Measurements from ENCODE around the gene C2orf49.
"Not testable (repeated sequence)": the region's sequence is repeated elsewhere in the genome, so short reads cannot be mapped to it uniquely, and the experiment has no call there.

The C2orf49 gene

GRCh38 chr2:105321875-105322646 is 15.3 kb upstream of the C2orf49 start:
- no peak for DNase-seq (ENCODE audit: low read depth in 3 of 3)

DNA sequence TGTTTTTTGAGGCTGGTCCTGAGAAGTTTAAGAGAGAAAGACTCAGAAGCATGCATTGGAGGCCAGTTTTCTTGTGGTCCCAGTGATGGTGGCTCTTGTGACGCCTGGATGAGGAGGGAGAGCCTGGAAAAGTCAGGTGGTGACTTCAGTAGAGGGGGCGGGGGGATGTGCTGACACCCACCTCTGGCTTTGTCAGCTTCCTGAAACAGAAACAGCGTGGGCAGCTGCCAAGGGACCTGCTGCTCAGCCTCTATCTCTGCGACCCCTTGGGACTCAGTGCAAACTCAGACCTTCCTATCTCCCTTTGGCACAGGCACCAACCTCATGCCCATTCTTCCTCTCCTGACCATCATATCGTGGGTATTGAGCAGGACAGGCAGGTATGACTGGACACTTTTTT is 14.2 kb upstream of the C2orf49 start:
- no peak for DNase-seq (ENCODE audit: low read depth in 3 of 3)

GRCh38 chr2:105324101-105324500 is 13.2 kb upstream of the C2orf49 start:
- no peak for DNase-seq (ENCODE audit: low read depth in 3 of 3)

- DNase-seq (ENCODE audit: low read depth in 3 of 3), result no peak
These were observed 12.6 kb upstream of the C2orf49 start for GRCh38 chr2:105324732-105325131.

GRCh38 chr2:105325389-105325963 is 11.9 kb upstream of the C2orf49 start:
- no peak for DNase-seq (ENCODE audit: low read depth in 3 of 3)

GRCh38 chr2:105327271-105327670 is 10.1 kb upstream of the C2orf49 start:
- DNase-seq (ENCODE audit: low read depth in 3 of 3), result not testable (repeated sequence)

- DNase-seq (ENCODE audit: low read depth in 3 of 3), result no peak
These were observed 9.7 kb upstream of the C2orf49 start for GRCh38 chr2:105327690-105328089.

DNA sequence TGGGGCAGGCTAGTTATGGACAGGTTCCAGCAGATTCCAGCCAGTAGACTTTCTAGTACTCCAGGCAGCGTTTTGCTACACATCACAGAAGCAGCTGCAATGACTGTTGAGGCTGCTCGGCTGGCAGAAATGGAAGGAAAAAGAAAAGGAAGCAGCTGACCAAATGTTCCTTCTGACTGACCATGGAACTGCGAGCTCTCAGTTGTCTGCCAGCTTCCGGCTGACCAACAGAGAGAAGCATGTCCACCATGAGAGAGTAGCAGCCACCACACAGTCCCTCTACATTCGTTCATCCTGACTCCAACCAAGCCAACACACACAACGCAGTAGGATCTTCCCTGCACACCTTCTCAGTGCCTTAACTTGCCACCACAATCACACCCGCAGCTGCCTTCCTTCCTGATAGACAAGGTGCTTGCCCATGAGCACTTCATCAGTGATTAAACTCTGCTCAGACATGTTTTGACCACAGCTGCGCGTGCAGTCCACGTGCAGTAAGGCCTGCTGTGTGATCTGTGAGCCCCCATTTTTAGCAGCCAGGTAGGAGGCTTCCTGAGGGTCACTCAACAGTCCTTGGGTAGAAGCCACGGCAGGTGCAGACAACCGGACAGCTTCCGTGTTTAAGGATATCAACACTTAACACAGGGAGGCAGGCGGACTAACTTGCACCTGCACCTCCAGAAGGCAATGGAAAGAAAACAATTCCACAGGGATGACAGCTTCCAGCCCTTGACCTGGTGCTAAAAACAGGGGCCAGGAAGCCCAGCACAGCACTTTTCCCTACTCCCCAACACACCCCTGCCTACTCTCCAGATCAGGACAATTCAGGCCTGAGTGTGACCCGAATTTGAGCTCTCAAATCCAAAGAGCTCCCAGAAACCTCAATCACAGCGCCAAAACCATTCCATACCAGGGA is 8.8 kb upstream of the C2orf49 start:
- no peak for DNase-seq (ENCODE audit: low read depth in 3 of 3)

DNA sequence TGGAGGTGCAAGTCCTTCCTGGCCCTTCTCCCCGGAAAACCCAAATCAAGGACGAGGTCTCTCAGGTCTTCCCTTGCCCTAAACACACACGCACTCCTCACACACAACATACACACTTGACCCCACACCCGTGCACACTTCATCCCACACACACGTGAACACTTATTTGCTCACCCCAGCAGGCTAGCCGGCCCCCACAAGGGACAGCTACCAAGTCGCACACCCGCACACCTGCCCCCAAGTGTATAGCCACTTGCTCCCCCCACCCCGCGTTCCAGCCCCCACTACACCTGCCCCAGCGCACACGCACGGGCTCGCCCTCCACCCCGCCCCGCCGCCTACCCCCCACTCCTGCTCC is 8.2 kb upstream of the C2orf49 start:
- DNase-seq (ENCODE audit: low read depth in 3 of 3), result peak in 2 of 3 experiments; percentile 20

DNA sequence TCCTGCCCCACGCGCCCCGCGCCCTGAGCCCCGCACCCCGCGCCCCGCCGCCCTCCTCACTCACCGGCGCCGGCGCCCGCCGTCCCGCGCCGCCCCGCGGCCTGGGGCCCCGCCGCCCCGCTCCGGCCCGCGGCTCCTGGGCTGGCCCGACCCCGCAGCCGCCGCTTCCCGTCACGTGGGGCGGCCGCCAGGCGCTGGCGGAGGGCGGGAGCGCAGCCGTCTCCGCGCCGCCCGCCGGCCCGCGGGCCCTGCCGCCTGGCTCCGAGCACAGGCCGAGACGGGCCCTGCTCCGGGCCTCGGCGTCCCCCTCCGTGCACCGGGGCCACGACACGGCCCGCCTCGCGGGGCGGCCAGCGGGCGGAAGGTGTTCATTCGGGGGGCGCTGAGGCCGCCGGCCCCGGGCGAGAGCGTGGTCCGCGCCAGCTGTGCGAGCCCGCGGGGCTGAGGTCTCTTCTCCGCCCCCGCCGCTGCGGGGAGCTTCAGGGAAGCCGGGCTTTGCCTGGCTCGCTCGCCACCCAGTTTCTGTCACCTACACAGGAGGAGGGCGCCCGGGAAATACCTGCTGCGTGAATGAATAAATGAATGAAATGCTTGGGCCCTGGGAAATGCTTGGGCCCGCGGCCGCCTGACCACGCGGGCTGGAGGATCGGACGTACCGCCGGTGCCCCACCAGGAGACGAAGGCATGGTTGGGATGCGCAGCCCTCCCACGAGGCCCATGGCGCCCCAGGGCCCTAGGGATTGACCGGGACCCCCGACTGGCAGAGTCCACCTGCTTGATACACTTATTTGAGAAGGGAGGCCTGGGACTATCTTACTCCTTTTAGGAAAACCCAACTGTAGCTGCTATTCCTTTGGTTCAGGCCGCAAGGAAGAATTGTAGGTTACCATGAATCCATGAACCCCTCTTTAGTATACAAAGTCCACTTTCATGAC is 7.5 kb upstream of the C2orf49 start, which contains the start of gene TGFBRAP1:
Gene TGFBRAP1 (minus strand): TSS at position 175 of the 935 bp plus-strand sequence. CDS start 21,434 bp downstream, outside the sequence.
- DNase-seq (ENCODE audit: low read depth in 3 of 3), result peak; percentile 18 to 46 (median 28)

DNA sequence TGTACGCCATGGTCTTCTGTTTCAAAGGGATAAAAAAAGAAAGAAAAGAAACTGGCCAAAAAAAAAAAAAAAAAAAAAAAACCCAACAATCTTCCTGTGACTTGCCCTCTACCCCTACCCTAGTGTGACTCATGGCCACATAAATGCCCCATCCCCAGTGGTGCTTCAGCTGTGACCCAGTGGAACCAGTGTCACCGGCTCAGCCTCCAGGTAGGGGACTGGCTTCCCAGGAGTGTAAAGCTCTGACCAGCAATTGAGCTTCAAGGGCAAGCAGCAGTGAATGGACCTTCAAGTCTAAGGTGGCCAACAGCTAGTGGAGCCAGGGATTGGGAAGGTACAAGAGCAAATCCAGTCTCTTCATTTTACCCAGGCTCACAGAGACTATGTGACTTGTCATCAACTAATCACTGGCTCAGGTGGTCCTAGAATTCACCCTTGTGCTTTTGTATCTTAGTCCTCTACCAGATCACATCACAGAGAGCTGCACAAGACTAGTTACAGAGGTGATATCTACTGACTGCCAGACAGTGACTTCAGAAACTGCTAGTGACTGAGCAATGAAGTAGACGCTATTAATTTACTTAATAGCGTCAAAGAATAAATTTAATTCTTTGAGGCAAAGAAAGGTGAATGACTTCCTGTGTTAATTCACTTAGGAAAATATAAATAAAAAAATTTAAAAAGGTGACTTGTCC is 6.5 kb upstream of the C2orf49 start:
- no peak for DNase-seq (ENCODE audit: low read depth in 3 of 3)

DNA sequence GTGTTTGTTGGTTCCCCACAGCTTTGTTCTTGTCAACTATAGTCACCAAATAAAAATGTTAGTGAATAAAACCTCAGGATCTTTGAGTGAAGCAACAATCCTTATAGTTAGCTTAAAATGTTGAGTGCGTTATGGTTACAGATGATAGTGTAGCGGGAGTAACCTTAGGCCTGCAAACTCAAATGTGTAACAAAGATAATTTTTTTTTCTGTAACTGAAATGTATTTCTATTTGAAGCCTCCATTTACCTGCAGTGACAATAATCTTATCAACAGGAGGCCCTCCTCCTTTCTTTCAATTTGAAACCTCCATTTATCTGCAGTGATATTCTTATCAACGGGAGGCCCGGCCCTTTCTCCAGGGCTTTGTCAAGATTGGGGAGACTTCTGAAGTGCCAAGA is 3.1 kb upstream of the C2orf49 start:
- DNase-seq (ENCODE audit: low read depth in 3 of 3), result no peak

GRCh38 chr2:105335469-105335868 is 1.9 kb upstream of the C2orf49 start:
- DNase-seq (ENCODE audit: low read depth in 3 of 3), result no peak

DNA sequence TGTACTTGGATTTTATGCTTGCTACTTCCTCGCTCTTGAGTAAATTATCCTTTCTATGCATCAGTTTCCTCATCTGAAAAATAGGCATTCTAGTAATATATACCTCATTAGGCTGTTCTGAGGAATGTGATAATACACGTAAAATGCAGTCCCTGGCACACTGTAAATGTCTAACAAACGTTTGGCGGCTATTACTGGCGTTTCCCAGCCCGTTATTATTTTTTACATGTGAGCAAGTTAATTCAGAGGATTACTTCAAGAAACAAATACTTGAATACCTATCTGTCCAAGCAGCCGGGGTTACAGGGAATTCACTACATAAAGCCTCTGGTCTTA is 586 bp upstream of the C2orf49 start:
- DNase-seq (ENCODE audit: low read depth in 3 of 3), result no peak

- DNase-seq (ENCODE audit: low read depth in 3 of 3), result no peak
These were observed 663 bp downstream of the C2orf49 start for GRCh38 chr2:105338020-105338385.

DNA sequence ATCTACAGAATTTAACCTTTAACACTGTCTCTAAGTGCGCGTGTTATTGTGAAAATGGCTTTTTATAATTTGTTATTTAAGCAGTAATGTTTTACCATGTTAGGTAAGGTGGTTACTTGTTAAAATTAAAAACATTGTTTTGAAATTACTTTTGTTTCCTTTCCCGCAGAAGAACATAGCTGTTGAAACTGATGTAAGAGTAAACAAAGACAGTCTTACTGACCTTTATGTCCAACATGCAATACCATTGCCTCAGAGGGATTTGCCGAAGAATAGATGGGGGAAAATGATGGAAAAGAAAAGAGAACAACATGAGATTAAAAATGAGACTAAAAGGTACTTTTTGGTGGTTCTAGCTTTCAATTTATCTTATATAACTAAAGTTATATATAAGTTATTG is 2.1 kb downstream of the C2orf49 start:
- no peak for DNase-seq (ENCODE audit: low read depth in 3 of 3)

DNA sequence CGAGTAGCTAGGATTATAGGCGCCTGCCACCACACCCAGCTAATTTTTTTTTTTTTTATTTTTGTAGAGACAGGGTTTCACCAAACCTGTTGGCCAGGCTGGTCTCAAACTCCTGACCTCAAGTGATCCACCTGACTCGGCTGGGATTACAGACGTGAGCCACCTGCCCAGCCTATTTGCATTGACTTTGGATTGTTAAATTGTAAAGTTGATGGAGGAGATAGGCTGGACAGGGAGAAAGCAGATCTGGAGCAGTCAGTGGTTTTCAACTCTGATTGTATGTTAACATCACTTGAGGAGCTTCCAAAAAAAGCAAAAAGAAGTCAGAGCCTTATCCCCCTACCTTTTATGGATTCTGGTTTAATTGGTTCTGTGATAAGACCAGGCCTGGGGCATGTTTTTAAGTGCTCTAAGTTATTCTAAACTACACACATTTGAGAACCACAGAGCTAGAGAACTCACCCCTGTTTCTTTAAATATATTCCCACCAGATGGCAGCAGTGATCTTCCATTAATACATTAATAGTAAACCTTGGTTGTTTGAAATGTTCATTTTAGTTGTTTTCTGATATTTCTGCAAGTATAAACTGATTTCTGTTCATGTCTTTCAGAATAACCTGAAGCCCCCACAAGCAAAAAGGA is 7.5 kb downstream of the C2orf49 start:
- no peak for DNase-seq (ENCODE audit: low read depth in 3 of 3)

DNA sequence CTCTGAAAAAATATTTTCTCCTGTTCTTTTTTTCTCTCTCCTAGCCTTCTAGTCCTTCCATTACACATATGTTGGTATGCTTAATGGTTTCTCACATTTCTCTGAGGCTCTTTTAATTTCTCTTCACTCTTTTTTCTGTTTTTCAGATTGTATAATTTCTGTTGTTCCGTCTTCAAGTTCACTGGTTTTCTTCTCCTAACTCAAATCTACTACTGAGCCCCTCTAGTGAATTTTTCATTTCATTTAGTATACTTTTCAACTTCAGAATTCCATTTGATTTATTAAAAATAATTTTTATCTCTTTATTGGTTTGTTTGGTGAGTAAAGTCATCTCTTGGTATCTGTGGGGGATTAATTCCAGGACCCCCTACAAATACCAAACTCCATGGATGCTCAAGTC is 19.8 kb downstream of the C2orf49 start:
- DNase-seq (ENCODE audit: low read depth in 3 of 3), result no peak

DNA sequence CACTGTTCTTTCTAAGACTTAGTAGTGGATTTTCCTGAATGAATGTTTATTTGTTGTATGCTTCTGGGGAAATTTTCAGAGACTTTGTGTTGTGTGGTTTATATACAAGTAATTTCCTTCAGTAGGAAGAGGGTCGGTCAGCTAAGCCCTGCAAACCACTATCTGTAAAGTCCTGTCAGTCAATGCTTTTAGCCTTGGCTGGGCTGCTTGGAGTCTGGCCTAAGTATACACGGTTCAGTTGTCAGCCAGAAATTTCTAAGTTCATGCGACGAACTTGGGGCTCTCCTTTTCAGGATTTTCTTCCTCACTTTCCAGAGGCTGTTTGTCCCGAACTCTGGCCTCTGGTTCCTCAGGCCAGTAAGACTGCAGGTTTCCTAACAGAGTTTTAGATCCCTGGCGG is 21.3 kb downstream of the C2orf49 start:
- DNase-seq (ENCODE audit: low read depth in 3 of 3), result no peak

- DNase-seq (ENCODE audit: low read depth in 3 of 3), result no peak
These were observed 24.0 kb downstream of the C2orf49 start for GRCh38 chr2:105361102-105361889.

Measured in stimulated activated CD4-positive, alpha-beta T cell treated with anti-CD3 and anti-CD28 coated beads, TNF-alpha, amount 100 ng/mL, for 4 hours (primary cell).